Parathyroid adenoma (tissue), 2 donors: ENCODE results near the gene NPY4R2.
"Not testable (repeated sequence)": the region's sequence is repeated elsewhere in the genome, so short reads cannot be mapped to it uniquely, and the experiment has no call there.

ENCODE experiments used
- H2AFZ ChIP-seq: fragments of 300-600 bp; sonication (generic); one replicate; pipeline ENCODE4 v1.7.0; 2017; ENCODE audit warnings: antibody characterized with exemption, mild to moderate bottlenecking
- H3K27ac ChIP-seq: fragments of 300-600 bp; sonication (generic); one replicate; pipeline ENCODE4 v1.7.0; 2017
- H3K27me3 ChIP-seq: fragments of 300-600 bp; sonication (generic); one replicate; pipeline ENCODE4 v1.7.0; 2017; ENCODE audit warnings: low read length; ENCODE audit not compliant: control insufficient read depth, insufficient read depth
- H3K36me3 ChIP-seq: fragments of 300-600 bp; sonication (generic); one replicate; pipeline ENCODE4 v1.7.0; 2017; ENCODE audit warnings: low read length; ENCODE audit not compliant: control insufficient read depth, insufficient read depth
- H3K4me1 ChIP-seq: fragments of 300-600 bp; sonication (generic); one replicate; pipeline ENCODE4 v1.7.0; 2017; ENCODE audit warnings: control low read depth
- H3K4me2 ChIP-seq: fragments of 300-600 bp; sonication (generic); one replicate; pipeline ENCODE4 v1.7.0; 2017; ENCODE audit warnings: low read length
- H3K4me3 ChIP-seq: fragments of 300-600 bp; sonication (generic); one replicate; pipeline ENCODE4 v1.7.0; 2017; ENCODE audit warnings: low read depth, low read length
- H3K79me2 ChIP-seq: fragments of 300-600 bp; sonication (generic); one replicate; pipeline ENCODE4 v1.7.0; 2017; ENCODE audit warnings: control low read depth
- H3K9ac ChIP-seq: fragments of 300-600 bp; sonication (generic); one replicate; pipeline ENCODE4 v1.7.0; 2017; ENCODE audit warnings: mild to moderate bottlenecking
- H3K9me3 ChIP-seq: fragments of 300-600 bp; sonication (generic); one replicate; pipeline ENCODE4 v1.7.0; 2017; ENCODE audit warnings: low read length; ENCODE audit not compliant: control insufficient read depth
- donor health status: primary hyperparathyroidism.

The NPY4R2 gene, protein sequence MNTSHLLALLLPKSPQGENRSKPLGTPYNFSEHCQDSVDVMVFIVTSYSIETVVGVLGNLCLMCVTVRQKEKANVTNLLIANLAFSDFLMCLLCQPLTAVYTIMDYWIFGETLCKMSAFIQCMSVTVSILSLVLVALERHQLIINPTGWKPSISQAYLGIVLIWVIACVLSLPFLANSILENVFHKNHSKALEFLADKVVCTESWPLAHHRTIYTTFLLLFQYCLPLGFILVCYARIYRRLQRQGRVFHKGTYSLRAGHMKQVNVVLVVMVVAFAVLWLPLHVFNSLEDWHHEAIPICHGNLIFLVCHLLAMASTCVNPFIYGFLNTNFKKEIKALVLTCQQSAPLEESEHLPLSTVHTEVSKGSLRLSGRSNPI

DNA sequence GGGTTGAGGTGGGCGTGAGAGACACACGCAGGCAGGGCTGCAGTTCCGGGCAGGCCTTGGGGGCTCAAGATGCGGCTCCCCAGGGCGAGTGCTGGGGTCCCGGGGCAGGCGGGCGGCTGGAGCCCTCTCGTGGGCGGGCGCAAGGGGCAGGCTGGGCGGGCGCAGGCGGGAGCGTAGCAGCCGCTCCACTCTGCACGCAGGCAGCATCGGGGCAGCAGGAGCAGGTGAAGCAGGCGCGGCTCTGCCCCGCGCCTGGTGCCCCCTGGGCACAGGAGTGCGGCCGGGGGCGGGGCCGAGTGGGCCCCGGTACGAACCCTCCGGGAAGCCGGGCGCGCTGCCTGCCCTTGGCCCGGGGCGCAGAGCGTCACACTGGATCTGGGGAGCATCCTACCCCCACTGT is at the start of gene NPY4R2:
NPY4R2 (plus strand) TSS at position 188 of the 400 bp plus-strand sequence. CDS start 3,326 bp downstream, outside the sequence.
- not testable (repeated sequence) for H3K27me3 ChIP-seq, H3K36me3 ChIP-seq, H2AFZ ChIP-seq, H3K27ac ChIP-seq, H3K9me3 ChIP-seq, H3K9ac ChIP-seq, H3K4me1 ChIP-seq, H3K4me3 ChIP-seq, H3K4me2 ChIP-seq, H3K79me2 ChIP-seq

DNA sequence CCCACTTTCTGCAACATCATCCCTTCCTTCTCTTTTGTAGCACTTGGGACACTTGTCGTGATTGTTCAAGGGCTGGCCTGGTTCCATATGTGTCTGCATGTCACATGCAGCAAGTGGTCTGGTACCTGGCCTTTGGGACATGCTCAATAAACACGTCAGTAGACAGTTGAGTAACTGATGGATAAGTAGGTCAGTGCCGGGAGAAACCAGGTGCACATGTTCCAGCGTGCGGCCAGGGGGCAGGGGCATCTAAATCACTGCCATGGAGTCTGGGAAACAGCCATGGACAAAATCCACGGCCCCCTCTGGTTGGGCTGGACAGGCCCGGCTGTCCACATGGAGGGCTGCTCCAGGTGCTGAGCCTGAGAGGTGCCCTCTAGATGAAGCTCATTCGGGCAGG is 47.6 kb upstream of the NPY4R2 start:
- not testable (repeated sequence) for H3K27me3 ChIP-seq, H2AFZ ChIP-seq, H3K9ac ChIP-seq, H3K4me2 ChIP-seq, H3K9me3 ChIP-seq, H3K27ac ChIP-seq, H3K79me2 ChIP-seq, H3K4me1 ChIP-seq, H3K36me3 ChIP-seq, H3K4me3 ChIP-seq

DNA sequence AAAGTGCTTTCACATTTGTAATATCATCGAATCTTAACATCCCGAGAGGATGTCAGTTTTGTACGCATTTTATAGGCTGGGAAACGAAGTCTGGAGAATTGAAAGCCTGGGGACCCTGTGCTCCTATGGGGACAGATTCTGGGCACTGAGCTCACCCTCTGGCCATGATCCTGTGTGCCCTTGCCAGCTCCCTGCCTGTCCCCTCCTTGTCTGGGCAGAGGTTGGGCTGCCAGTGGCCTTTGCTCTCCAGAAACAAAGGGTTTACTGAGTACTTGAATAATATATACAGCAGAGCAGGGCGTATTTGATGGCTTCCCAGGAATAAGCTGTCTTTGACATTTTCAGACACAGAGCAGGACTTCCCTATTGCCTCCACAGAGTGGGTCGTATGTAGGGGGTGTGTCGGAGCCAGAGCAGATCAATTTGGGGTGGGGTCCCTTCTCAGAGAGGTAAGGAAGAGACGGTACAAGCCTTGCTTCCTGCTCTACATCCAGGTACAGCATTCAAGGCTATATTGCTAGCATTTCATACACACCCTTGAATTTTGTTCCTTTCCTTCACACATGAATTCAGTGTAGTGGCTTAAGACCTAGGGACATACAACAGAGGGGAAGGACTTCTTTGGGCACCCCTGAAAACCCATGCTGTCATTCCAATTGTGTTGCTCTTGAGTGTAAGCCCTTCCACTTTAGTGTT is 46.8 kb upstream of the NPY4R2 start:
- not testable (repeated sequence) for H3K27me3 ChIP-seq, H3K27ac ChIP-seq, H2AFZ ChIP-seq, H3K9ac ChIP-seq, H3K4me2 ChIP-seq, H3K4me1 ChIP-seq, H3K36me3 ChIP-seq, H3K4me3 ChIP-seq, H3K9me3 ChIP-seq, H3K79me2 ChIP-seq

DNA sequence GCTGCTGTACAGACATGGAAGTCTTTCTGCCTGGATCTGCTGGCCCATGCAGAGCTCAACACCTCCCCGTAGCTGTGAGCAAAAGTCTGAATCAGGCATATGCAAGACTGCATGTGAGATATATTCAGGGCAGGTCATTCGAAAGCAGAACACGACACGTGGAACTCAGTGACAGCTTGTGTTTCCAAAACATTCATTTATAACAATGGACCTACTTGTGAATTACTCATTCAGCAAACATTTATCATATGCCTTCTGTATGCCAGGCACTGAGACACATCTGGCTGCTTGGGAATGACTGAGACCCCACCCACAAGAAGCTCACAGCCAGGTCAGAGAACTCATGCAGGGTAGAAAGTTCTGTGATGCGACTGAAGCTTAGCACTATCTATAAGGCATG is 46.2 kb upstream of the NPY4R2 start:
- not testable (repeated sequence) for H3K9me3 ChIP-seq

DNA sequence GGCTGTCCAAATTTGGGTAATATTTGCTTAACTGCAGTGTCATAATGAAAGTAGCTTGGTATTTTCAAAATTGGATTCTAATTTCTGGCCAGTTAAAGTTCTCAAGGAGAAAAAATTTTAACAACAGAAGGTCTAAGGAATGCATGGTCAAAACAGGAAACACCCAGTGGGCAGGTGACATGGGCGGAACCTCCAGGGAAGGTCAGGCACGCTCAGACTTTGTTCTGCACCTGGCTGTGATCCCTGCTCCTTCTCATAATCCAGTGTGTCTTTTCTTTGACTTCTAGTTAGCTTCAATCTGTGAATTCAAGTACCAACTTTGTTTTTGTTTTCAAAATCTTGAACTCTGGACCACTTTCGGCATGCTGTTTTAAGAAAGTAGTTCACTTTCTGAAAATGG is 34.2 kb upstream of the NPY4R2 start:
- not testable (repeated sequence) for H3K9me3 ChIP-seq, H3K27me3 ChIP-seq, H2AFZ ChIP-seq, H3K4me3 ChIP-seq, H3K79me2 ChIP-seq, H3K9ac ChIP-seq, H3K4me2 ChIP-seq, H3K36me3 ChIP-seq, H3K4me1 ChIP-seq, H3K27ac ChIP-seq

More for the DNA sequence above, 46.2 kb upstream of the NPY4R2 start:
- not testable (repeated sequence) for H2AFZ ChIP-seq, H3K36me3 ChIP-seq, H3K4me2 ChIP-seq, H3K4me1 ChIP-seq, H3K27me3 ChIP-seq, H3K4me3 ChIP-seq, H3K9ac ChIP-seq, H3K79me2 ChIP-seq, H3K27ac ChIP-seq

DNA sequence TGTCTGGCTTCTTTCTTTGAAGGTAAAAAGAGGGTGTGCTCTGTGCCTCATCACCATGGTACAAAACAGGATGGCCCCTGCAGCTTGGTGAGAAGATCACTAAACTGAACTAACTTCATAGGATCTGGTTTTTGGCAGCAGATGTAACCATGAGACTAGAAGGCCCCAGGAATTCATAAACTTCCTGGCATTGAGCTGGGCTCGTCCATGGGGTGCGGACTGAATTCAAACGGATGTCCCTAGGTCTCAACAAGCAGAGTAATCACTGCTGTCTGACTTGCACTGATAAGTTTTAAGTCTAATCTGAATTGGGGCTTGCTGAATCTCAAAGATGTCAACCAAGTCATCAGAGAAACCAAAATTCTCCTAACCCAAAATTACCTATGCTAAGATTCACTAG is 33.5 kb upstream of the NPY4R2 start:
- H3K79me2 ChIP-seq, H3K4me2 ChIP-seq, H3K4me3 ChIP-seq, H3K9ac ChIP-seq, H3K36me3 ChIP-seq, H3K9me3 ChIP-seq, H3K4me1 ChIP-seq, H3K27ac ChIP-seq, H2AFZ ChIP-seq, H3K27me3 ChIP-seq: not testable (repeated sequence)

DNA sequence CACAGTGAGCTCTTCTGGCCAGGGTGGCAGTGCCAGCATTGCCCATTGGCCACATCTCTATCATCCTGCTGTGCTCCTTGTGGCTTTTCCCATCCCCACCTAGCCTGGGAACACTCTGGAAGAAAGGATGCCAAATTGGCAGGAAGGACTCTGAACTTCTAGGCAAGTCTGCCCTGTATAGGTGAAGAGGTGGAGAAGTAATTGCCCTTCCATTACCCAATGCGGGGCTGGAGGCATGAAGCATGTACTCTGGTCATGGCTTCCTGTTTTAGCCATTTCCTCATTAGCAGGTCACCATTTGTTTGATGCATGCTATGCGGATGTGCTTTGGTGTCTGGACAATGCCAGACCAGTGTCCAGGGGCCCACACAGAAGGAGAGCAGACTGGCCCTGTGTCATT is 32.1 kb upstream of the NPY4R2 start:
- not testable (repeated sequence) for H3K4me2 ChIP-seq, H3K9me3 ChIP-seq, H3K9ac ChIP-seq, H3K4me3 ChIP-seq, H3K27ac ChIP-seq, H2AFZ ChIP-seq, H3K36me3 ChIP-seq, H3K4me1 ChIP-seq, H3K27me3 ChIP-seq, H3K79me2 ChIP-seq

DNA sequence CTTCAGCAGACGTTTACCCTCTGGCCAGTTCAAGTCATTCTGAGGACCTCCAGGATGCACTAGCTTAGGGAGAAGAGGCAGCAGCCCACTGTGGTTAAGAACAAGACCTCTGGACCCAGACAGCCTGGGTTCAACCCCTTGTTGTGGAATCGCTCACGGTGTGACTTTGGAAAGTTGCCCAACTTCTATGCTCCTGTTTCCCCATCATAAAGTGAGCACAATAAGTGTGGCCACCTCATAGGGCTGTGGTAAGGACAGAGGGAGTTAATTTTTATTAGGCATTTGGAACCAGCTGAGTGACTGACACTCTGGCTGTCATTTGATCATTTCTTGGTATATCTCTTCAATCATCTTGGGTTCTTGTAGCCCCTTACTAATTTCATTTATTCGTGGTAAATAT is 31.6 kb upstream of the NPY4R2 start:
- not testable (repeated sequence) for H3K4me1 ChIP-seq, H3K9ac ChIP-seq, H3K9me3 ChIP-seq, H3K36me3 ChIP-seq, H3K79me2 ChIP-seq, H3K27me3 ChIP-seq, H3K4me2 ChIP-seq, H3K4me3 ChIP-seq, H2AFZ ChIP-seq, H3K27ac ChIP-seq

DNA sequence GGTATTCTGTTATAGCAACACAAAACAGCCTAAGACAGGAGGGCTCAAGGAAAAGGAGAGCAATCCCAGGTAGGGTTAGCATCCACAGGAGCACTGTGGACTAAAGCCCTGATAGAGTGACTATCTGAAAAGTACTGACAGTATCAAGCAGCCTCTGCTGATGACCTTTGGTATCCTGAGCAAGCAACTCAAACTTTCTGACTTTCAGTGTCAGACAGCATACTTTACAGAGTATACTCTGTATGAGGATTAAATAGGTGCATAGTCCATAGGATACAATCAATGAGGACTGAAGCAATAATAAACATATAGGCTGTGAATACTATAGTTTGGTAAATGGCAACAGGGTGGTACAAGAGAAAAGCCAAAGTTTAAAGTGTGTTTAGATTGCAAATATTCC is 27.7 kb upstream of the NPY4R2 start:
- H3K4me2 ChIP-seq, H3K4me1 ChIP-seq, H3K36me3 ChIP-seq, H3K9ac ChIP-seq, H3K4me3 ChIP-seq, H3K9me3 ChIP-seq, H2AFZ ChIP-seq, H3K79me2 ChIP-seq, H3K27me3 ChIP-seq, H3K27ac ChIP-seq: not testable (repeated sequence)

DNA sequence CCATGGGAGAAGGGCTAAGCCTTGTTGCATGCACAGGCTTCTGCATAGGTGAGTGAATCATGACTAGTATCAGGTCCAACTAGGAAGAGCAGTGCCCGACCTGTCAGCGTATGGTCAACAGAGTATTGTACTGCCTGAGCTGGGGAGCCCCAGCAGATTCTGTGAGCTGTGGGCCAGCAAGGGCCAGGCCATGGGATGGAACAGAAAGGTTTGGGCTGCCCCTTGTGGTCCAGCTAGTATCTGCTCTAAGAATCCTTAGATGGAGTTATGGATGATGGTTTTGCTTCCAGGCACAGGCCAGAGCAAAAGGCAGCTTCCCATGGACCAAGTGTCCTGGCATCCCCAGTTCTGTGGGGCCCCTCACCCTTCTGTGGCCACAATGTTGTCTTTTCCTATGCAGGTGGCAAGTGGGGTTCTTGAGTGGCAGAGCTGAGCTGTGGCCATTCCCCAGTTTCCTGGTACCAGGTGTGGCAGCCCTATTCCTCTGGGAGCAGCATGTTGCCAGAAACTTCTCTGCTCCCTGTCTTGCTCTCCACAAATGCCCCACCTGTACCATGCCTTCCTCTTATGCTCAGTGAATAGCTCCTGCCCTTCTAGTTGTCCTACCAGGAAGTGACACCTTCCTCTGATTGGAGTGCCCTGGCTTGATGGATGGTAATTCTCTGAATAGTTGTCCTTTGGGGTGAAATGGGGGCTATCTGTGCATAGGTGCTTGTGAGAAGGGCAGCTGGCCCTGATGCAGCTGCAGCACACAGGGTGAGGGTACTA is 25.8 kb upstream of the NPY4R2 start:
- not testable (repeated sequence) for H3K4me3 ChIP-seq, H3K27me3 ChIP-seq, H3K27ac ChIP-seq, H3K79me2 ChIP-seq, H3K4me2 ChIP-seq, H3K9ac ChIP-seq, H3K9me3 ChIP-seq, H3K4me1 ChIP-seq, H2AFZ ChIP-seq, H3K36me3 ChIP-seq

DNA sequence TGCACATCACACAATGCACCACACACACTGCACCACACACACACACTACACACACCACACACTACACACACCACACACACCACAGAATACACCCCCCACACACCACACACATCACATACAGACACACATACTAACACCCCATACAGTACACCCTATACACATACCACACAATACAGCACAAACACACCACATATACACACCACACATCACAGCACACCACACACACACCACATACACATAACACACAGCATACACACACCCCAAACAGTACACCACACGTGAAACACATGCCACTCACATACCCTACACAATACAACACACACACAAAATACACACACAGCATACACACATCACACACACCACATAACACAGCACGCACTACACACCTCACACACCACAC is 23.9 kb upstream of the NPY4R2 start:
- H3K27me3 ChIP-seq, H3K9me3 ChIP-seq, H3K36me3 ChIP-seq, H2AFZ ChIP-seq, H3K4me3 ChIP-seq, H3K4me1 ChIP-seq, H3K4me2 ChIP-seq, H3K79me2 ChIP-seq, H3K27ac ChIP-seq, H3K9ac ChIP-seq: not testable (repeated sequence)
